ENCODE data around the gene PBRM1. TPM values are rescaled to one million over a fixed set of nuclear protein-coding genes. Genes with fewer than 3 reads are reported as not detected.

The PBRM1 gene
- total and polyA plus RNA-seq, 2 donors (not counting 3 experiments of a cell fraction or from before 2014, with no cell fraction given), result 26.7 to 87.1 TPM

DNA sequence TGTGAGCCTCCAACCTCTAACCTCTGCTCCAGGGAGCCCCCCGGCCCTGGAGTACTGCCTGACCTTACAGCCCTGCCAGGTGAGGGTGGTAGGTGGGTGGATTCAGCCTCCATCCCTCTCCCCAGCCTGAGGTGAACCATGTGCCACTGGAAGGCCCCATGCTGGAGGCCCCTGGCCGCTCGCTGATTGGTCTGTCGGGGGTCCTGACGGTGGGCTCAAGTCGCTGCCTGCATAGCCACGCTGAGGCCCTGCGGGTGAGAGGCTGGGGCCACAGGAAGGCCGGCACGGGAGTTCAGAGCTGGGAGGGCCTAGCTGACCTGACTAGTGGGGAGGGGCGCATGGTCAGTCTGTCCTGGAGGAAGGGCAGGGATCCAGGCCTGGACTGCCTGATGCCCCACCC is 171.1 kb downstream of the PBRM1 start:
- H3K36me3 ChIP-seq (ENCODE audit: control insufficient read depth in 2 of 2, extremely low read depth in 1 of 2, insufficient read depth in 2 of 2, low read length in 2 of 2), result peaks cover 16 to 87% of the 10 kb centered on the region in 2 experiments
- no peaks in the 10 kb centered on the region for H3K9me3 ChIP-seq (replicated peaks; ENCODE audit: control insufficient read depth, insufficient read depth, low read length)
- no peak overlapping the region for H2AFZ ChIP-seq (ENCODE audit: low read depth, low read length)
- no TSS peak for BruUV-seq (replicated peaks)
- no peaks in the 10 kb centered on the region for H4K20me1 ChIP-seq (replicated peaks; ENCODE audit: control insufficient read depth, extremely low read depth, insufficient read depth, low read length)
- FAIRE-seq (no peak), DNase-seq (ENCODE audit: low read depth, low spot score) (no peak)
- H3K27ac ChIP-seq (ENCODE audit: insufficient read depth, low read depth, low read length), result no peak overlapping the region
- POLR2A ChIA-PET, result no interaction called here
- dilution Hi-C loops (cut with MboI; ENCODE audit: extremely low pct_ligation_motif_present, low sequenced_read_pairs) (no loop called here), intact Hi-C loops (cut with micrococcal nuclease) (no loop called here)
- H3K9ac ChIP-seq (replicated peaks; ENCODE audit: extremely low read depth, insufficient read depth, low read length), result no peak overlapping the region
- no peak overlapping the region for H3K4me3 ChIP-seq (replicated peaks in 1 of 3; ENCODE audit: insufficient read depth in 1 of 3, low read depth in 1 of 3, low read length in 3 of 3)
- no peaks in the 10 kb centered on the region for H3K9me1 ChIP-seq (replicated peaks; ENCODE audit: control insufficient read depth, extremely low read depth, insufficient read depth, low read length)
- CTCF ChIA-PET, result no interaction called here
- TF ChIP-seq, protein P1, sequence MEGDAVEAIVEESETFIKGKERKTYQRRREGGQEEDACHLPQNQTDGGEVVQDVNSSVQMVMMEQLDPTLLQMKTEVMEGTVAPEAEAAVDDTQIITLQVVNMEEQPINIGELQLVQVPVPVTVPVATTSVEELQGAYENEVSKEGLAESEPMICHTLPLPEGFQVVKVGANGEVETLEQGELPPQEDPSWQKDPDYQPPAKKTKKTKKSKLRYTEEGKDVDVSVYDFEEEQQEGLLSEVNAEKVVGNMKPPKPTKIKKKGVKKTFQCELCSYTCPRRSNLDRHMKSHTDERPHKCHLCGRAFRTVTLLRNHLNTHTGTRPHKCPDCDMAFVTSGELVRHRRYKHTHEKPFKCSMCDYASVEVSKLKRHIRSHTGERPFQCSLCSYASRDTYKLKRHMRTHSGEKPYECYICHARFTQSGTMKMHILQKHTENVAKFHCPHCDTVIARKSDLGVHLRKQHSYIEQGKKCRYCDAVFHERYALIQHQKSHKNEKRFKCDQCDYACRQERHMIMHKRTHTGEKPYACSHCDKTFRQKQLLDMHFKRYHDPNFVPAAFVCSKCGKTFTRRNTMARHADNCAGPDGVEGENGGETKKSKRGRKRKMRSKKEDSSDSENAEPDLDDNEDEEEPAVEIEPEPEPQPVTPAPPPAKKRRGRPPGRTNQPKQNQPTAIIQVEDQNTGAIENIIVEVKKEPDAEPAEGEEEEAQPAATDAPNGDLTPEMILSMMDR (IDR thresholded peaks at IDR 0.05; ENCODE audit: extremely low read depth in 1 of 2, insufficient read depth in 1 of 2, low read depth in 1 of 2, low read length in 2 of 2), result no peak
- no peak for TF ChIP-seq MYC (IDR thresholded peaks at IDR 0.05; ENCODE audit: low read depth, low read length)
- TF ChIP-seq FOS (IDR thresholded peaks at IDR 0.05; ENCODE audit: borderline replicate concordance, insufficient read depth, low read length), result no peak
- TF ChIP-seq POLR2A (IDR thresholded peaks at IDR 0.05; ENCODE audit: low read depth, low read length), result no peak
- no peak for TF ChIP-seq GATA2 (IDR thresholded peaks at IDR 0.05; ENCODE audit: insufficient read depth, insufficient read length, low read depth, low read length)
- TF ChIP-seq, protein P2, sequence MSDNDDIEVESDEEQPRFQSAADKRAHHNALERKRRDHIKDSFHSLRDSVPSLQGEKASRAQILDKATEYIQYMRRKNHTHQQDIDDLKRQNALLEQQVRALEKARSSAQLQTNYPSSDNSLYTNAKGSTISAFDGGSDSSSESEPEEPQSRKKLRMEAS (IDR thresholded peaks at IDR 0.05; ENCODE audit: insufficient read depth, insufficient read length), result no peak
- TF ChIP-seq JUN (IDR thresholded peaks at IDR 0.05; ENCODE audit: borderline replicate concordance, insufficient read depth, insufficient read length, low read depth), result no peak
- TF ChIP-seq EZH2 (IDR thresholded peaks at IDR 0.05; ENCODE audit: borderline replicate concordance, low read depth, low read length, severe bottlenecking), result no peak
- TF ChIP-seq POLR2AphosphoS5 (IDR thresholded peaks at IDR 0.05; ENCODE audit: insufficient read depth, low read depth, low read length), result no peak
- no peaks in the 10 kb centered on the region for H3K4me1 ChIP-seq (ENCODE audit: control insufficient read depth, extremely low read depth, insufficient read depth, low read length)
- H3K79me2 ChIP-seq (ENCODE audit: control insufficient read depth, insufficient read depth, low read length), result no peaks in the 10 kb centered on the region
- no peak overlapping the region for H3K4me2 ChIP-seq (ENCODE audit: insufficient read depth, low read length)
- H3K27me3 ChIP-seq (ENCODE audit: control insufficient read depth in 2 of 2, insufficient read depth in 2 of 2, low read length in 2 of 2), result no peaks in the 10 kb centered on the region
